ENCODE data around the gene COL18A1. TPM values are rescaled to one million over a fixed set of nuclear protein-coding genes. Genes with fewer than 3 reads are reported as not detected.

The COL18A1 gene
- total and polyA plus RNA-seq, 9 of the 15 experiments (the other 6 are each of a cell fraction or from before 2014, with no cell fraction given), result 0.14 to 16.4 (median 2.0) TPM

DNA sequence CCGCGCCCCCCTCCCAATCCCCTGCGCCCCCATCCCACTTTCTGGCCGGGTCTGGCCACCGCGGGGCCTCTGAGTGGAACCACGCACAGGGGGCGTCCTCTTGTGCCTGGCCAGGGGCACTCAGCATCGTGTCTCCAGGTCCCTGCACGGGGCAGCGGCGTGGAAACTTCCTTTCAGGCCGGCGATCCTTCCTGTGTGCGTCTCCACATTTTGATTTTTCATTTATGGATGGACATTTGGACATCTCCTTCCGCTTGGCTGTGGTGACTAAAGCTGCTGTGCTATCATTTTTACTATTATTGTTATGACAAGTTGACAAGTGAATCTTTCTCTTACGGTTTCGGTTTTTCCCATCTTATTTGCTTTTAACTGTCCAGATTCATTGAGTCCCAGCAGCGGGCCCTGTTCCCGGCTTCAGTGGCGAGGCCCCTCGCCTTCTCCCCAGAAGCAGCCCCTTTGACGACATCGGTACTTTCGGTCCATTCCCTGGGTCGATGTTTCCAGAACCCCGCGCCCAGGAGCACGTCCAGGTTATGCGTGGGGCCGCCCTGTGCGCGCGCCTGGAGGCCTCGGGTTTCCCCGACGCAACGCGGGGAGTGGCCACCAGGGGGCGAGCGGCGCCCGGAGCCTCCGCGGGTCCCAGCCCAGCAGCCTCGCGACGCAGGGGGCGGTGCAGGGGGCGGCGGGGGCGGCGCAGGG lies 149.7 kb downstream of the COL18A1 start (continued):
- no peak for TF ChIP-seq TEAD4 (IDR thresholded peaks at IDR 0.05; ENCODE audit: low read length)
- TF ChIP-seq TEAD4 (CRISPR knock-in tag; IDR thresholded peaks at IDR 0.05; ENCODE audit: borderline replicate concordance), result no peak
- TF ChIP-seq RBBP5 (IDR thresholded peaks at IDR 0.05; ENCODE audit: borderline replicate concordance, insufficient read depth, low read length, poor library complexity, severe bottlenecking), result no peak
- TF ChIP-seq, protein P1, sequence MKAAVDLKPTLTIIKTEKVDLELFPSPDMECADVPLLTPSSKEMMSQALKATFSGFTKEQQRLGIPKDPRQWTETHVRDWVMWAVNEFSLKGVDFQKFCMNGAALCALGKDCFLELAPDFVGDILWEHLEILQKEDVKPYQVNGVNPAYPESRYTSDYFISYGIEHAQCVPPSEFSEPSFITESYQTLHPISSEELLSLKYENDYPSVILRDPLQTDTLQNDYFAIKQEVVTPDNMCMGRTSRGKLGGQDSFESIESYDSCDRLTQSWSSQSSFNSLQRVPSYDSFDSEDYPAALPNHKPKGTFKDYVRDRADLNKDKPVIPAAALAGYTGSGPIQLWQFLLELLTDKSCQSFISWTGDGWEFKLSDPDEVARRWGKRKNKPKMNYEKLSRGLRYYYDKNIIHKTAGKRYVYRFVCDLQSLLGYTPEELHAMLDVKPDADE (conservative IDR thresholded peaks at IDR 0.05; ENCODE audit: control insufficient read depth, low read depth, low read length), result no peak
- TF ChIP-seq NR2F6 (CRISPR knock-in tag; IDR thresholded peaks at IDR 0.05), result no peak
- TF ChIP-seq, protein P2, sequence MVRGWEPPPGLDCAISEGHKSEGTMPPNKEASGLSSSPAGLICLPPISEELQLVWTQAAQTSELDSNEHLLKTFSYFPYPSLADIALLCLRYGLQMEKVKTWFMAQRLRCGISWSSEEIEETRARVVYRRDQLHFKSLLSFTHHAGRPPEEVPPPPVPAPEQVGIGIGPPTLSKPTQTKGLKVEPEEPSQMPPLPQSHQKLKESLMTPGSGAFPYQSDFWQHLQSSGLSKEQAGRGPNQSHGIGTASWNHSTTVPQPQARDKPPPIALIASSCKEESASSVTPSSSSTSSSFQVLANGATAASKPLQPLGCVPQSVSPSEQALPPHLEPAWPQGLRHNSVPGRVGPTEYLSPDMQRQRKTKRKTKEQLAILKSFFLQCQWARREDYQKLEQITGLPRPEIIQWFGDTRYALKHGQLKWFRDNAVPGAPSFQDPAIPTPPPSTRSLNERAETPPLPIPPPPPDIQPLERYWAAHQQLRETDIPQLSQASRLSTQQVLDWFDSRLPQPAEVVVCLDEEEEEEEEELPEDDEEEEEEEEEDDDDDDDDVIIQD (CRISPR knock-in tag; IDR thresholded peaks at IDR 0.05), result no peak
- TF ChIP-seq, protein P3, sequence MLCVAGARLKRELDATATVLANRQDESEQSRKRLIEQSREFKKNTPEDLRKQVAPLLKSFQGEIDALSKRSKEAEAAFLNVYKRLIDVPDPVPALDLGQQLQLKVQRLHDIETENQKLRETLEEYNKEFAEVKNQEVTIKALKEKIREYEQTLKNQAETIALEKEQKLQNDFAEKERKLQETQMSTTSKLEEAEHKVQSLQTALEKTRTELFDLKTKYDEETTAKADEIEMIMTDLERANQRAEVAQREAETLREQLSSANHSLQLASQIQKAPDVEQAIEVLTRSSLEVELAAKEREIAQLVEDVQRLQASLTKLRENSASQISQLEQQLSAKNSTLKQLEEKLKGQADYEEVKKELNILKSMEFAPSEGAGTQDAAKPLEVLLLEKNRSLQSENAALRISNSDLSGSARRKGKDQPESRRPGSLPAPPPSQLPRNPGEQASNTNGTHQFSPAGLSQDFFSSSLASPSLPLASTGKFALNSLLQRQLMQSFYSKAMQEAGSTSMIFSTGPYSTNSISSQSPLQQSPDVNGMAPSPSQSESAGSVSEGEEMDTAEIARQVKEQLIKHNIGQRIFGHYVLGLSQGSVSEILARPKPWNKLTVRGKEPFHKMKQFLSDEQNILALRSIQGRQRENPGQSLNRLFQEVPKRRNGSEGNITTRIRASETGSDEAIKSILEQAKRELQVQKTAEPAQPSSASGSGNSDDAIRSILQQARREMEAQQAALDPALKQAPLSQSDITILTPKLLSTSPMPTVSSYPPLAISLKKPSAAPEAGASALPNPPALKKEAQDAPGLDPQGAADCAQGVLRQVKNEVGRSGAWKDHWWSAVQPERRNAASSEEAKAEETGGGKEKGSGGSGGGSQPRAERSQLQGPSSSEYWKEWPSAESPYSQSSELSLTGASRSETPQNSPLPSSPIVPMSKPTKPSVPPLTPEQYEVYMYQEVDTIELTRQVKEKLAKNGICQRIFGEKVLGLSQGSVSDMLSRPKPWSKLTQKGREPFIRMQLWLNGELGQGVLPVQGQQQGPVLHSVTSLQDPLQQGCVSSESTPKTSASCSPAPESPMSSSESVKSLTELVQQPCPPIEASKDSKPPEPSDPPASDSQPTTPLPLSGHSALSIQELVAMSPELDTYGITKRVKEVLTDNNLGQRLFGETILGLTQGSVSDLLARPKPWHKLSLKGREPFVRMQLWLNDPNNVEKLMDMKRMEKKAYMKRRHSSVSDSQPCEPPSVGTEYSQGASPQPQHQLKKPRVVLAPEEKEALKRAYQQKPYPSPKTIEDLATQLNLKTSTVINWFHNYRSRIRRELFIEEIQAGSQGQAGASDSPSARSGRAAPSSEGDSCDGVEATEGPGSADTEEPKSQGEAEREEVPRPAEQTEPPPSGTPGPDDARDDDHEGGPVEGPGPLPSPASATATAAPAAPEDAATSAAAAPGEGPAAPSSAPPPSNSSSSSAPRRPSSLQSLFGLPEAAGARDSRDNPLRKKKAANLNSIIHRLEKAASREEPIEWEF (CRISPR knock-in tag; IDR thresholded peaks at IDR 0.05), result no peak
- TF ChIP-seq, protein P4, sequence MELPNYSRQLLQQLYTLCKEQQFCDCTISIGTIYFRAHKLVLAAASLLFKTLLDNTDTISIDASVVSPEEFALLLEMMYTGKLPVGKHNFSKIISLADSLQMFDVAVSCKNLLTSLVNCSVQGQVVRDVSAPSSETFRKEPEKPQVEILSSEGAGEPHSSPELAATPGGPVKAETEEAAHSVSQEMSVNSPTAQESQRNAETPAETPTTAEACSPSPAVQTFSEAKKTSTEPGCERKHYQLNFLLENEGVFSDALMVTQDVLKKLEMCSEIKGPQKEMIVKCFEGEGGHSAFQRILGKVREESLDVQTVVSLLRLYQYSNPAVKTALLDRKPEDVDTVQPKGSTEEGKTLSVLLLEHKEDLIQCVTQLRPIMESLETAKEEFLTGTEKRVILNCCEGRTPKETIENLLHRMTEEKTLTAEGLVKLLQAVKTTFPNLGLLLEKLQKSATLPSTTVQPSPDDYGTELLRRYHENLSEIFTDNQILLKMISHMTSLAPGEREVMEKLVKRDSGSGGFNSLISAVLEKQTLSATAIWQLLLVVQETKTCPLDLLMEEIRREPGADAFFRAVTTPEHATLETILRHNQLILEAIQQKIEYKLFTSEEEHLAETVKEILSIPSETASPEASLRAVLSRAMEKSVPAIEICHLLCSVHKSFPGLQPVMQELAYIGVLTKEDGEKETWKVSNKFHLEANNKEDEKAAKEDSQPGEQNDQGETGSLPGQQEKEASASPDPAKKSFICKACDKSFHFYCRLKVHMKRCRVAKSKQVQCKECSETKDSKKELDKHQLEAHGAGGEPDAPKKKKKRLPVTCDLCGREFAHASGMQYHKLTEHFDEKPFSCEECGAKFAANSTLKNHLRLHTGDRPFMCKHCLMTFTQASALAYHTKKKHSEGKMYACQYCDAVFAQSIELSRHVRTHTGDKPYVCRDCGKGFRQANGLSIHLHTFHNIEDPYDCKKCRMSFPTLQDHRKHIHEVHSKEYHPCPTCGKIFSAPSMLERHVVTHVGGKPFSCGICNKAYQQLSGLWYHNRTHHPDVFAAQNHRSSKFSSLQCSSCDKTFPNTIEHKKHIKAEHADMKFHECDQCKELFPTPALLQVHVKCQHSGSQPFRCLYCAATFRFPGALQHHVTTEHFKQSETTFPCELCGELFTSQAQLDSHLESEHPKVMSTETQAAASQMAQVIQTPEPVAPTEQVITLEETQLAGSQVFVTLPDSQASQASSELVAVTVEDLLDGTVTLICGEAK (IDR thresholded peaks at IDR 0.05), result 0 out of 2 replicates have a peak, but pooled peaks have one; percentile 31
- TF ChIP-seq, protein P4 (CRISPR knock-in tag; IDR thresholded peaks at IDR 0.05), result no peak
